CD4-positive, alpha-beta T cell treated with Interleukin-21 for 1 hour (primary cell): ENCODE measurements around the gene NHERF1.
A peak's percentile ranks its signal among the peaks of the same experiment; 100 is the strongest.

Experiments used
- DNase-seq: peaks from one replicate; pipeline ENCODE4 v3.0.0-alpha.2; 2020

NHERF1 gene

DNA sequence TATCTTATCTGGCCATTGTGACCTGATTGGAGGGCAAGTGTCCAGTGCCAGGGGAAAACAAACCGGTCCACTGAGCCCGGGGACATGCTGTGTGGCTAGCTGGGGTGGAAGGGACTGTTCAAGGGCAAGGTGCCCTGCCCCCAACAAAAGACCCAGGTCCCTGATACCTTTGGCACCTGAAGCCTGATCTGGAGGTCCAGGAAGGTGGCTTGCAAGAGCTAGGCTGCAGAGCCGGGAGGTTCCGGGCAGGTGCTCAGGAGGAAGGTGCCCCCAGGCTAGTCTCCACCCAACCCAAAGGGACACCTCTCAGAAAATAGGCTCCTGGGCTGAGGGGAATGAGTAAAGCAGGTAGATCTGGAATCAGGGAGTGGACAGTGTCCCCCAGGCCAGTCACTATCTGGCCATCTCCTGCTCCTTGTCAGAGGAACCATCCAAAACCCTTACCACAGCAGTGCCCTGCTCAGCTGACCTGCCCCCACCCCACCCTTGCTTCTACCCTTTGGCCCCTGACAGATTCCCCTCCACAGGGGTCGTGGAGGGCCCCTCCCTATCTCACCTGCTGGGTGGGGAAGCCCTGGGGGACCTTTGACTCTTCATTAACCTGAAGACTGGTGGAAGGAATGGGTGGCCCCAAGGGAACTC is 21.5 kb downstream of the NHERF1 start:
- no peak for DNase-seq

DNA sequence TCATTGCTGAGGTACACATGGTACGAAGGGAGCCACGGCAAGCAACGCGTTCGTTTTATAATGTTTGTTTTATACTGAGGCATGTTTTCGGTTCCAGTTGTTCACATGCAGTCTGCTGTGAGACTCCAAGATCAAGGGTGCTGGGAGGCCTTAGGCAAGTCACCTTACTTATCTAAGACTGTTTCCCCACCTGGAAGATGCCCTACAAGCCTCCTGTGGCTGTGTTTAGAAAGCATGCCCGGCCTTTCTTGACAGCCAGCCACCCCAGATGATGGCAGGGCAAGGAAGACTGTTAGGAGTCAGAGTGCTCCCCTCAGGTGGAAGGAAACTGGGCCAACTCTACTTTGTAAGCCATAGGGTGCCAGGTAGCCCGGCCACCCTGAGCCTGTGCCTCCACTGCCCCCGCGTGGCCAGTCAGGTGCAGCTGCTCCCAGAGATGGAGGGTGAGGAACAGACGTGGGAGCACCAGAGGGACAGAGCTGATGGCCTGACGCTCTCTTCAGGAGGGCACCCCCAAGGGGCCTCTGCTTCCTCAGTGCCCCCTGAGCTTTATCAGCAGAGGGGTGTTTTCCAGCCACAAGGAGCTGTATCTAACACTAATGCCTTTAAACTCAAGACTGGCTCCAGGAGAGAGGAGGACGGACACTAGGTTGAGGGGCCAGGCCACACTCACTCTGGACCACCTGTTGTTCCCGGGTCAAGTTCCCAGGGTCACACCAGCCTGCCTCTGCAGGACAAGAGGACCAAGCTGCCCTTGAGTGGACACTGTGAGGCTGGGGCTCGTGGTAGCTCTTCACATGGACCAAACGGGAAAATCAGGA is 22.3 kb downstream of the NHERF1 start:
- peak; percentile 82 for DNase-seq

DNA sequence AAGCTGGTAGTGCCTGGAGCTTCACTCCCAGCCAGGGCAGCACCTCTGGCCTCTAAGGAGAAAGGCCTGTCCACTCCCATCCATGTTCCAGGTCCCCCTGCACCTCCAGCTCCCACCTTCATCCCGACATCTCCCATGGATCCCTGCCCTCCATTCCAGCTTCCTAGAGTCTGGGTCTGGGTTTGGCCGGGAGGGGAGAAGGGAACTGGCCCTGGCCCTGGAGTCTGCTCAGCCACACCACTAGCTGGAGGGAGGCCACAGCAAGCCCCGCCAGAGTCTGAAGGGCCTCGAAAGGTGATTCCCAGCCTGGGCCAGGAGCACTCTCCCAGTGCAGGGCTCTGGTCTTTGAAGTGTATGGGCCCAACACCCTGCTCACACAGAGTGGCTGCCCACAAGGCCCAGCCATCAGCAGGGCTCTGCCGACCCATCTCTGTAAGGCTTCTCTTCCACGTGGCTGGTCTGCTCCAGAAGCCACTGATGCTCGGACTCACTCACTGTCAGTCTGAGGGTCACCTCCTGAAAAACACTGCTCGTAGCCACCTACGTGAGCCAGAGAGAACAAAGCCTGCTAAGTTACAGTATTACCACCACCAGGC is 23.0 kb downstream of the NHERF1 start:
- DNase-seq = no peak

DNA sequence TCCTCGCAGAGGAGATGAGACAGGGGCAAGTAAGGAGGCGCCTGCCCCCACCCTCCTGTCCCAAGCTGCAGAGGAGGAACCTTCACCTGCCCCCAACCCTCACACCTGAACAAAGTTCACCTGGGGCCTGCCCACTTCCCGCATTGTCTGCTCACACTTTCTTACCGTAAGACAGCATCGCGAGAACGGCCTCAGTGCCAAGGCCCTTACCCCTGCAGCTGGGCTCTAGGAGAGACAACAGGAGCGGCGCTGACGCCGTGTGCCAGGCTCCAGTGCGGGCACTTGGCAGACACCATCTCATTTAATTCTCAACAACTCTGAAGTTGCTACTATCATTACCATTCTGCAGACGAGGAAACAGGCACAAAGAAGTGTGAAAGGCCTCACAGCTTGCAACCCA is 23.6 kb downstream of the NHERF1 start:
- DNase-seq = no peak

DNA sequence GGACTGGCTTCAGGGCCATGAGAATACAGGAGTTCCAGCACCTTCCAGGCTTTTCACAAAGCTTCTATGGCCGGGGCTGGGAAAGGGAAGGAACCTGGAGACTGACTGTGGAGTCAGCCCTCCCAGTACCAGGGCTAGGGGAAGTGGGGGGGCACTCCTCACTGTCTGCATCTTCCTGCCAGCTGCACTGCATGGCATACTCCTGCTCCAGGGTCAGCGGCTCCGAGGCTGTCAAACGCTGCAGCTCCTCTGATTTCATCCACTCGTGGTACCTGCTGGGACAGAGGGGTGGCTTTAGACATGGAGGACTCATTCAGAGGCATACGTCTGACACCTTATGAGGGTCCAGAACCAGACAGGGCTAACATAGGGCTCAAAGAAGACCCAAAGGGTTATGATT is 25.0 kb downstream of the NHERF1 start:
- no peak for DNase-seq

DNA sequence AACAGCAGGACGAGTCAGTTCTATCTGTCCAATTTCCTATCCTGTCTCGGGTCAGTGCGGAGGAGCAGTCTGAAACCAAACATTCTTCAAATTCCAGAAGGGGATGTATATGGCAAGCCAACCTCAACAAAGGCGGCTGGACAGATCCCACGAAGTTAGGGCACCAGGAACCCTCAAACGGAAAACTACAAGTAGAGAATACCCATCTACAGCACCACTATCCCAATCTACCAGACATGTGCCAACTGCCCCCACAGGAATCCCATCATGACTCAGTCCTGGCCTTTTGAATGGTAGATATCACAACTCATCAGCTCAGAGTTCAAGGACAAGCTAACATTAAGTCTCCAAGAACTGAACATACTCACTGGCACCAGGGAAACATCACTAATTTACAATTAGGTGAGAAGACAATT is 25.5 kb downstream of the NHERF1 start:
- no peak for DNase-seq

GRCh38 chr17:74775409-74776043 is 27.1 kb downstream of the NHERF1 start:
- DNase-seq = no peak

- peak; percentile 98 for DNase-seq
These were observed 27.9 kb downstream of the NHERF1 start, which contains the start of gene NAT9 for GRCh38 chr17:74776044-74776962. Gene NAT9 (minus strand): TSS chr17:74776345. CDS start chr17:74775698, 647 bp downstream.

- DNase-seq = no peak
These were observed 28.6 kb downstream of the NHERF1 start for GRCh38 chr17:74776990-74777389.

DNA sequence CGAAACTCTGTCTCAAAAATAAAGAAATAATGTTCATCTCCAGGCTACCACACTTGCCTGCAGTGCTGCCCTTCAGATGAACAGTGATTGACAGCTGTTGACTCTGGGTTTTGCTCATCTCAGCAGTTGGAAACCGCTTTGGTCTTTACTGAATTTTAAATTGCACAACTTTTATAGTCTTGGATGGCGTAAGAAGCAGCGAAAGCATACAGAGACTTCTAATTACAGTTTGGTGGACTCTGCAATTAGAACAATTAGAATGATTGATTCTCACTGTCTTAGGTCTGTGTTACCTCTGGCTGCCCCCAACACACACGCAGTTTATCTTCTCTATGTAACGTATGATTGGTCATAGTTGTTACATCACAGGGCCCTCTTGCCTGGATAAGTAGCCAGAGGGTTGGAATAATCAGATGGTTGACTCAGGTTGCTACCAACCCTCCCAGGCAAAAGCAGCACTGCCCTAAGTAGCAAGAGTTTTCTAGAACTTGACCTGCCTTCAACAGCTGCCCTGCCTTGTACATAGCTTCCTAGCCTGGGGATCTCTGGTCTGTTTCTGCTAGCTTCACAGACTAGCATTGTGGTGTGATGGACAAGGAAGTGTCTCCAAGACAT is 29.6 kb downstream of the NHERF1 start:
- no peak for DNase-seq

GRCh38 chr17:74778960-74779359 is 30.5 kb downstream of the NHERF1 start:
- no peak for DNase-seq

DNA sequence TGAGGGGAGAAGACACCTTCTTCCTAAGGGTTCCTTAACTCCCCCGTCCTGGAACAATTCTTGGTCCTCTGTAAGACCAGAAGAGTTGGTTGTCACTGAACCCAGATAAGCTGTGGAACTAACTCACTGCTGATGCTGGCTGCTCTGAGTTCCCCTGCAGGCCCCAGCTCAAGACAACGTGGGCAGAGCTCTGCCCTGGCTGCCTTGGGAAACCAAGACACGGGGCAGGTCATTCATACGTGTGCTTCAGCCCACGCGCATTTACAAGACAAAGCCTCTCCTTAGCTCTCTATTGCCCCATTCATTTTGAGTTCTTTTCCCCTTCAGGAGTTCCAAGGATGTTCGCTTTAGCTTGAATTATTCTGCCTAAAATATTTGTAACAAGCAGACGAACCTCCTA is 31.1 kb downstream of the NHERF1 start:
- DNase-seq = no peak

DNA sequence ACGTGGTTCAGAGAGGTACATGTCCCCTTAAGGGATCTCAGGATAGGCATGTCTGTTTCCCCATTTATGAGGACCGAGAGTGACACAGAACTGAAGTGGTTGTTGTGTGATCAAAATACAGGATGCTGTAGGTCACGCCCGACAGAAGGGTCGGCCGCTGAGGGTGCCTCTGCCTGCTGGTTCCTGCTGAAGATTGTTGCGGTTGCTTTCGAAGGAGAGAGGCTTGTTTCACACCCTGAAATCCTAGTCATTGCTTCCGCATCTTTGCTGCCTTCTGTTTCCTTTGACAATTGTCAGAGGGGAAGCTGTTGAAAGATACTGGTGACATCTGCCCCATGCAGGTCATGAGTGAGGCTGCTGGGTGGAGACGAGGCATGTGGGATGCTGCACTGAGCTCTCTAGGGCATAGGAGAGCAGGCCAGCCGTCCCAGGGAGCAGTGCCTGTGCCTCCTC is 31.5 kb downstream of the NHERF1 start:
- peak; percentile 73 for DNase-seq

DNA sequence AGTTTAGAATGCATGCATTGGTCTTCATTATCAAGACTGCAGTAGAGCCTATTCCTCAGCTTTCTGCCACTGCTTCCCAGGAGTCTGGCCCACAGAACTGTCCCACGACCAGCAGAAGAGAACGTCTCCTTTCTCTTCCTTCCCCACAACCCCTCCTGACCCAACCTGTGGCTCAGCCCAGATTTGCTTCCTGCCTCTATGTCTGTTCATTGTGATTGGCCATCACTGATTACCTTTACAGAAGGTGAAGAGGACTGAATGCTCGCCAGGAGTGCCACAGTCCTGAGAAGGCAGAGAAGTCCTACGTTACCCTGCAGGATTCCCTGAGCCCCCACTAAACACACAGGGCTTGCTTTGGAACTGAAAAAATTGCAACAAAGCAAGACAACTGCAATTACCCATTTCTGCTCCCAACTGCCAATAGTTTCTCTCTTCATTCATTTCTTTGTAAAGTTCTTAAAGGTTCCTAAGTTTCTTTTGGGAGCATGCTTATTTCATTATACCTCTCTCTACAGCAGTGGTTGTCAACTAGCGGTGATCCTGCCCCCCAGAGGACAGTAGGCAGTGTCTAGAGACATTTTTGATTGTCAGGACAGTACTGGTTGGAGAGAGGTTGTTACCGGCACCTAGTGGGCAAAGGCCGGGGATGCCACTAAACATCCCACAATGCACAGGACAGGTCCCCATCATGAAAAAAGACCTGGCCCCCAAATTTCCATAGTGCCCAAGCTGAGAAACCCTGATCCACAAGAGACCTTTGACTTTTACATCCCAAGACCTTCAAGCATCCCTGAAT is 32.2 kb downstream of the NHERF1 start:
- peak; percentile 58 for DNase-seq

DNA sequence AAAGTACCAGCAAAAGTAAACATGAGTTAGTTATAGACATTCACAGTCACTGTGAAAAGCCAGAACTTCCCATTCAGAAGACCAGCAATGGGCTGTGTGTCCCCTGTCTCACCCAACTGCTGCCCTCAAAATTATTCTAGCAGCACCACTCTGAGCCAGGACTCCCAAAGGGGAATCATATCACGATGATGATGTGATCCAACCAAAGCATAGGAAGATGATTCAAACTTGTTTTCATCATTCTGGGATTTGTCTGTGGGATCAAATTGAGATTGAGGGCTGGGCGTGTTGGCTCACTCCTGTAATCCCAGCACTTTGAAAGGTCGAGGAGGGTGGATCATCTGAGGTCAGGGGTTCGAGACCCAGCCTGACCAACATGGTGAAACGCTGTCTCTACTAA is 34.1 kb downstream of the NHERF1 start:
- DNase-seq = no peak

- DNase-seq = no peak
These were observed 35.8 kb downstream of the NHERF1 start for GRCh38 chr17:74784125-74784810.

DNA sequence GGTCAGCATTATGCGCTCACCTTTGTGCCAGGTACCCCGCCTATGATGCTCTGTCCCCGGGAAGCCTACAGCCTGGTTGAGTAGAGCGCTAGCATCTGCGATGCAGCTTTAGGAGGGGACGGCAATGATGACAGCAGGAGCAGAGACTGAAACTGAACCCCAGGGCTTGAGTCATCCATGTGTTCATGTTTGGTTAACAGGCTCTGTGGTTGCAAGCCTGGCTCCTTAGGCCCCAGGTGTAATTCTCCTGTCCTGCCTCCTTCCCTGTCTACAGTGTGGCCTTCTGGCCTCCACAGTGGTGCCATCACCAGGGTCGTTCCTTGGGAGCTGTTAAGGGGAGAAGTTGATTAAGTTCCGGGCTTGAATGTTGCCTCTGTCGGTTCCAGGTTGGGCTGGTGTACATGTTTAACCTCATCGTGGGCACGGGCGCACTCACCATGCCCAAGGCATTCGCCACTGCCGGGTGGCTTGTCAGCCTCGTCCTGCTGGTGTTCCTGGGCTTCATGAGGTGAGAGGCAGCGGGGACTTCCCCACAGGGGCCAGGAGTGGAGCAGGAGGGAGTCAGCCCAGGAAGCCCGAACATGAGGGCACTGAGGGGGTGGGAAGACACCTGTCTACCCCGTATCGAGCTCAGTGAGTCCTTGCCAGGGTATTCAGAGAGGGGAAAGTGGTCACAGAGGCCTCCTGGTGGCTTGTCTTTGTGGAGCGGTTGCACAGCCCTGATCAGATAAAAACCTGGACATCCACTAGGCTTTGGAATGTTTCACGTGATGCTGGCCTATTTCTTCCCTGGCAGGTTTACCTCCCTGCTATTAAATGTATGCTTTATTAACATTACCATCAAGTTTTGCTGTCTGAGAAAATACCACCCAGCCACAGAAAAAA is 36.9 kb downstream of the NHERF1 start:
- no peak for DNase-seq

DNA sequence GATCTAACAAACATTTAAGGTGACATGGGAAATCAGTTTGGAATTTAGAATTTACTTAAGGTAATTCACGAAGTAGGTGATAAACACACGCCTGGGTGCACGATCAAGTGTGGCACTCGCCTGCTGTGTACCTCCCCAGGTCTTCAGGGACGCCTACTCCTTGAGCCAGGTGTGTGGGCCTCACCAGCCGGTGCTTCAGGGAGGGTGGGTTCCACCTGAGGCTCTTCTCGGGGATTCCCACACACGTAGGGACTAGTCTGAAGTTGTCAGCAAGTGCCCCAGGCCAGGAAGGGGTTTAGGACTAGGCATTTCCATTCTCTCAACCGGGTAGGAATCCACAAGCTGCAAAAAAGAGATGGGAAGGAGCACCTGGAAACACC is 37.5 kb downstream of the NHERF1 start:
- no peak for DNase-seq

DNA sequence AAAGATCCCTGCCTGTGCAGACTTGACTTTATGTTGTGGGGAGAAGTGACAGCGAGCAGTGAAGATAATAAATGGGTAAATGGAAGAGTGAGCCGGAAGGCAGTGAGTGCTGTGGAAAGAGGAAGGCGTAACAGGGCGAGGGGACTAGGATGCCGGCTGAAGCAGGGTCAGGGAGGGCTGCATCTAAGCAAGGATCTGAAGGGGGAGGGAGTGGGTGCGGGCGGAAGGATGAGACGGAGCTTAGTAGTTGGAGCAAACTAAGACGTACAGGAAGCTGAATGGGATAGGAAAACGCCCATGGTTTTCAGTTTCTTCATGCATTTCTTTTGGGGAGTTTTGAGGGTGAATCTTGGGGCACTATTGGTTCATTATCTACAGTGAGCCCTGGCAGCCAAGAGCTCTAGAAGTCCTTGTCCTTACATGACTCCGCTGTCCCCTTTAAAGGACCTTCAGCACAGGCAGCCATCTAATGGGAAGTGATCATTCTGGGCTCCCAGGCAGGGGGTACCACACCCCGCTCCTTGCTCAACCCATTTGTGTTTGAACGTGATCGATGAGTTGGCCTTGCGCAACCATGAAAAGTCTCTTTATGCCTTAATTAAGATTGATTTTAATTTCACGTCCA is 38.1 kb downstream of the NHERF1 start:
- no peak for DNase-seq
